Right ventricle myocardium superior (tissue), 1 donor: ENCODE measurements around the gene EDIL3. TPM values are rescaled to one million over a fixed set of nuclear protein-coding genes. Genes with fewer than 3 reads are reported as not detected.

Experiments used
- ATAC-seq: fragments of 200-7000 bp; cut with Tn5 transposase; one replicate; pipeline ENCODE4 v1.9.1; 2020; ENCODE audit warnings: mild to moderate bottlenecking; ENCODE audit not compliant: poor library complexity
- DNase-seq: peaks from one replicate; pipeline ENCODE4 v3.0.0-alpha.2; 2020
- intact Hi-C: fragments of 100-400 bp; cut with DNase I; formaldehyde crosslinking; loops from one replicate; pipeline ENCODE4 v1.11.2; 2022
- long read RNA-seq: library from polyadenylated mRNA; unstranded; transcript quantifications from one replicate; pipeline ENCODE4 v2.0.0, GENCODE V29; 2021
- total RNA-seq: library from RNA; stranded (reverse); fragmentation: NEBNext Ultra II Directional; extraction: Animal tissue kit (Norgen Biotek cat#: 25700); gene quantifications from one replicate; pipeline ENCODE4 v1.2.1, GENCODE V29; 2021
- donor health status: DM: no; HTN: yes; CAD: no; lungs with severe emphysema.

EDIL3 gene
- 1.7 TPM for total RNA-seq
- long read RNA-seq, full-length matches to known transcripts: 3 of 3 reads
- long read RNA-seq, partial matches to known transcripts: 0 of 3 reads
- long read RNA-seq, other reads (novel, unspliced or antisense): 0 of 3 reads

GRCh38 chr5:84384604-84385575, at the start of gene EDIL3:
Gene EDIL3 (minus strand): TSS chr5:84384880. CDS start chr5:84384374, 506 bp downstream.
- DNase-seq (peak; percentile 54), ATAC-seq (peak; percentile 32)
- intact Hi-C loops: no loop called here

- intact Hi-C loops: no loop called here
- DNase-seq (no peak), ATAC-seq (no peak)
Observed at GRCh38 chr5:84433461-84433860, 48.8 kb upstream of the EDIL3 start.

GRCh38 chr5:84430863-84431663, 46.4 kb upstream of the EDIL3 start:
- ATAC-seq (no peak), DNase-seq (no peak)
- intact Hi-C loops: no loop called here

- no peak for DNase-seq
- no peak for ATAC-seq
- intact Hi-C loops: no loop called here
Observed at GRCh38 chr5:84430079-84430478, 45.4 kb upstream of the EDIL3 start.

- no peak for DNase-seq
- ATAC-seq: no peak
- intact Hi-C loops: no loop called here
Observed at GRCh38 chr5:84425365-84425881, 40.7 kb upstream of the EDIL3 start.

GRCh38 chr5:84419742-84420141, 35.1 kb upstream of the EDIL3 start:
- intact Hi-C loops: no loop called here
- DNase-seq: no peak
- no peak for ATAC-seq

- no peak for ATAC-seq
- intact Hi-C loops: no loop called here
Observed at GRCh38 chr5:84411832-84412605, 27.3 kb upstream of the EDIL3 start.

GRCh38 chr5:84406111-84406510, 21.4 kb upstream of the EDIL3 start:
- no peak for DNase-seq
- intact Hi-C loops: no loop called here
- ATAC-seq: no peak

More at GRCh38 chr5:84411832-84412605, 27.3 kb upstream of the EDIL3 start:
- no peak for DNase-seq

GRCh38 chr5:84403773-84404172, 19.1 kb upstream of the EDIL3 start:
- intact Hi-C loops: no loop called here
- DNase-seq (no peak), ATAC-seq (no peak)

GRCh38 chr5:84397385-84397784, 12.7 kb upstream of the EDIL3 start:
- no peak for ATAC-seq
- DNase-seq: no peak
- intact Hi-C loops: no loop called here

GRCh38 chr5:84393969-84394368, 9.3 kb upstream of the EDIL3 start:
- ATAC-seq: no peak
- no peak for DNase-seq
- intact Hi-C loops: no loop called here

GRCh38 chr5:84392836-84393235, 8.2 kb upstream of the EDIL3 start:
- no peak for ATAC-seq
- intact Hi-C loops: no loop called here
- no peak for DNase-seq

GRCh38 chr5:84385705-84386104, 1.0 kb upstream of the EDIL3 start:
- ATAC-seq: no peak
- no peak for DNase-seq
- intact Hi-C loops: no loop called here

GRCh38 chr5:84383816-84384603, 670 bp downstream of the EDIL3 start:
- DNase-seq: peak; percentile 39
- intact Hi-C loops: no loop called here
- ATAC-seq: peak; percentile 40

- intact Hi-C loops: no loop called here
- DNase-seq (no peak), ATAC-seq (no peak)
Observed at GRCh38 chr5:84383296-84383815, 1.3 kb downstream of the EDIL3 start.

GRCh38 chr5:84382363-84383295, 2.1 kb downstream of the EDIL3 start:
- DNase-seq (peak; percentile 48), ATAC-seq (peak; percentile 60)
- intact Hi-C loops: no loop called here
